G401 (cell line): ENCODE measurements around the gene PPP2R5C. TPM values are rescaled to one million over a fixed set of nuclear protein-coding genes. Genes with fewer than 3 reads are reported as not detected.
"Not testable (repeated sequence)": the region's sequence is repeated elsewhere in the genome, so short reads cannot be mapped to it uniquely, and the experiment has no call there.

ENCODE experiments used
- DNase-seq: peaks from one replicate; pipeline ENCODE4 v3.0.0-alpha.2; 2015; ENCODE audit warnings: low spot score
- in situ Hi-C: cut with HindIII; loops from 2 replicates; pipeline ENCODE4 v1.10.0; 2016; ENCODE audit warnings: low sequenced_read_pairs, mixed read lengths
- total RNA-seq: library from RNA; depleted of rRNA; stranded (reverse); fragments of >200 nt; shearing (Covaris generic); gene quantifications from 2 replicates; pipeline ENCODE4 v1.2.3, GENCODE V29; 2014

Gene PPP2R5C
- total RNA-seq, 1 experiment from 2014 or later = 118 TPM

DNA sequence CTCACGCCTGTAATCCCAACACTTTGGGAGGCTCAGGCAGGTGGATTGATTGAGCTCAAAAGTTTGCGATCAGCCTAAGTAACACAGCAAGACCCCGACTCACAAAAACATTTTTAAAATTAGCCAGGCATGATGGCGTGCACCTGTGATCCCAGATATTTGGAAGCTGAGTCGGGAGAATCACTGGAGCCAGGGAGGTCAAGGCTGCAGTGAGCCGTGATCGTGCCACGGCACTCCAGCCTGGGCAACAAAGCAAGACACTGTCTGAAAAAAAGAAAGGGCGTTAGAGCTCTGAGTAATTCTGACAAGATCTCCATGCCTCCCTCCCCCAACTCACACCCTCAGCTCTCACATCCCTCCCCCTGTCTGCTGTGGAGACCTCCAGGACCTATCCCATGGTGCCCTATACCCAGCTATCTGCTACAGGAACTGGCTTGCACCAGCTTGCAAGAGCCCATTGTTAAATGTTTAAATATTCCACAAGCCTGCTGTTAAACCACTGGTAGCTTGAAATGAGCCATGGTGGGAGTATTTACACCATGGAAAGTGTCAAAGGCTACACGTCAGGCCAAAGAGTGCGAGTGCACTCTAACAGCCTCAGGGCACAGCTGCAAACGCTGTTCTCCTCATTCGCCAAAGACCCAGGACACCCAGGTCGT, 35.1 kb upstream of the PPP2R5C start:
- DNase-seq = no peak
- in situ Hi-C loops = no loop called here

GRCh38 chr14:101726954-101727302, 34.6 kb upstream of the PPP2R5C start:
- no peak for DNase-seq
- in situ Hi-C loops = no loop called here

GRCh38 chr14:101727611-101728366, 33.7 kb upstream of the PPP2R5C start:
- in situ Hi-C loops = no loop called here
- no peak for DNase-seq

DNA sequence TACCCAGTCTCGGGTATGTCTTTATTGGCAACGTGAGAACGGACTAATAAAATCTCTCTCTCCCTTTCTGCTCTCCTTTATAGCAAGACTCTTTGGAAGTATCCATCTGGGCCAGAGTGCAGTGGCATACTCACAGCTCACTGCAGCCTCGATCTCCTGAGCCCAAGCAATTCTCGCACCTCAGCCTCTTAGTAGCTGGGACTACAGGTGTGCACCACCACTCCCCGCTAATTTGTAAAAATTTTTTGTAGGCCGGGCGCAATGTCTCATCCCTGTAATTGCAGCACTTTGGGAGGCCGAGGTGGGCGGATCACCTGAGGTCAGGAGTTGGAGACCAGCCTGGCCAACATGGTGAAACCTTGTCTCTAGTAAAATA, 33.2 kb upstream of the PPP2R5C start:
- in situ Hi-C loops = no loop called here
- DNase-seq = no peak

DNA sequence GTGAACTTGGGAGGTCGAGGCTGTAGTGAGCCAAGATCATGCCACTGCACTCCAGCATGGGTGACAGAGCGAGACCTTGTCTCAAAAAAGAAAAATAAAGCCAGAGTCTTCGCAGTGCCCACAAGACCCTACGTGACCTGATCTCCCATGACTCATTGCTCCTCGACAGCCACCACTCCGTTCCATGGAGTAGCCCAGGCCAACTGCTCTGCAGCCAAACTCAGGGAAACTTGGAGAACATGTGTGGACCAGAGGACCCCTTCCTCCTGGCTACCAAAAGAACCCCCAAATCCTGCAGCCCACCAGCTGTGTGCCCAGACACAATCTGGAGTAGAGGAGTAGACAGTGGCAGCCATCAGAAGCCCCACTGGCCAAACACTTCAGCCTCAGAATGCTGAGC, 32.1 kb upstream of the PPP2R5C start:
- in situ Hi-C loops = no loop called here
- no peak for DNase-seq

DNA sequence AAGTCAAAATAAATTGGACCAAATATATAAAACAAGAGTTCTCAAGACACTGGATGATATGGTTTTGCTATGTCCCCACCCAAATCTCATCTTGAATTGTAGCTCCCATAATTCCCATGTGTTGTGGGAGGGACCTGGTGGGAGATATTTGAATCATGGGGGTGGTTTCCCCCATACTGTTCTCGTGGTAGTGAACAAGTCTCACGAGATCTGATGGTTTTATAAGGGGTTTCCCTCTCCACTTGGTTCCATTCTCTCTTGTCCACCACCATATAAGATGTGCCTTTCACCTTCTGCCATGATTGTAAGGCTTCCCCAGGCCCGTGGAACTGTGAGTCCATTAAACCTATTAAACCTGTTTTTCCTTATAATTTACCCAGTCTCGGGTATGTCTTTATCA, 31.4 kb upstream of the PPP2R5C start:
- DNase-seq, in situ Hi-C loops: not testable (repeated sequence)

DNA sequence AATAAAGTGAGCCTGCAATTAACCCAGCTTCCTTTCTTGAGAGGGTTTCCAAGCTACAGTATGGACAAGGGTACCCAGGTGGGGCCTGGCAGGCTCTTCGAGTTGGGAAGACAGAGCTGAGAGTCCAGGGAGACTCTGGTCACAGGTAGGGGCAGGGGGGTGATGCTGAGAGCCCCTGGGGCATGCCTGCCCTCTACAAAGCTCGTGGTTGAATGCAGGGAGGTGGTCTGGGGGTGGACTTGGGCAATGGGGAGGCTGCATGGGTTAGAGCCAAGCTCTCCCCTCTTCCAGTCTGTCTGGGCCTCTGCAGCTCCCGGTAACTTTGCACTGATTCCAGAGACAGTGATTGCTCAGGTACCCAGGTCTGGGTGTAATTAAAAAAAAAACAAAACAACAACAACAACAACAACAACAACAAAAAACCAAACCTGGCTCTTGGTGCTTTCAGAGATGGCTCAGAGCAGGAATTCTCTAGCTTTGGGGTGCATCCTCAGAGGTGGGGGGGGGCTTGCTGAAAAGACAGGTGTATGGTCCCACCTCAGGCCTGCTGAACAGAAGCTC, 30.8 kb upstream of the PPP2R5C start:
- DNase-seq = no peak
- in situ Hi-C loops = no loop called here

DNA sequence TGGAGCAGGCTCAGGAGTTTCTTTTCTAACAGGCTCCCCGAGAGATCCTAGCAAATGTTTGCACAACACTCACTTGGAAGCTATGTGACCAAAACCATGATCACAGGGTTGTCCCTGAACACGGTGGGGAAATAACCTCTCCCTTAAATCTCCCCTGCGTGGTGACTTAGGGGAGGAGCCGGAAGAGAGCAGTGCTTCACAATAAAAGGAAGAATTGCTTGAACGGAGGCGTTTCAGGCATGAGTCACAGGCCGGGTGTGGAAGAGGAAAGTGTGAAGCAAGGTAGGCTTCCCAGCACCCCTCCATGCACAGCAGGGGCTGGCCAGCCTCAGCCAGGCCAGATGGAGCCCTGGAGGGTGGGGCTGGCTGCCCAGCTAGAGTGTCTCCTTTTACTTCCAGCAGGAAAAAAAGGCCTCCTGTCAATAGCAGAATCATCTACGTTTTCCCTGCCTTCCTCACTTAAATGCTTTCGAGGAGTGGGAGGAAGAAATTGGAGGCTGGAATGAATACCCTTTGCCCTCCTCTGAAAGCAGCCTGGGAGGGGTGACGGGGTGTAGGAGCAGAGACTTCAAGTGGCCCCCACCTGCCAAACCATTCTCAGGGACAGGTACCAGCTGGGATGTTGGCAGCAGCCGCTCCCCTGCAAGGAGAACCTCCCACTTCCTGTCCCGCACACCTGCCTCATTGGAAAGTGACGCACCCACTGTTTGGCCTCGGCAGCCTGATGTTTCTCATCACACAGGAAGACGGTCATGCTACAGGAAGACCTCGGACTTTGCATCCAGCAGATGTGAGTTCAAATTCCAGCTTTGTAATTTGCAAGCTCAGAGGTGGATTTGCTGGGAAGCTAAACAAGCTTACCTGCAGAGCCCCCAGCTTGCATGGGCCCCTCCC, 30.1 kb upstream of the PPP2R5C start:
- DNase-seq = peak; percentile 86
- in situ Hi-C loops = no loop called here

- in situ Hi-C loops = no loop called here
- no peak for DNase-seq
Observed at GRCh38 chr14:101732118-101732517, 29.4 kb upstream of the PPP2R5C start.

- in situ Hi-C loops = no loop called here
- no peak for DNase-seq
Observed at GRCh38 chr14:101733211-101733610, 28.3 kb upstream of the PPP2R5C start.

DNA sequence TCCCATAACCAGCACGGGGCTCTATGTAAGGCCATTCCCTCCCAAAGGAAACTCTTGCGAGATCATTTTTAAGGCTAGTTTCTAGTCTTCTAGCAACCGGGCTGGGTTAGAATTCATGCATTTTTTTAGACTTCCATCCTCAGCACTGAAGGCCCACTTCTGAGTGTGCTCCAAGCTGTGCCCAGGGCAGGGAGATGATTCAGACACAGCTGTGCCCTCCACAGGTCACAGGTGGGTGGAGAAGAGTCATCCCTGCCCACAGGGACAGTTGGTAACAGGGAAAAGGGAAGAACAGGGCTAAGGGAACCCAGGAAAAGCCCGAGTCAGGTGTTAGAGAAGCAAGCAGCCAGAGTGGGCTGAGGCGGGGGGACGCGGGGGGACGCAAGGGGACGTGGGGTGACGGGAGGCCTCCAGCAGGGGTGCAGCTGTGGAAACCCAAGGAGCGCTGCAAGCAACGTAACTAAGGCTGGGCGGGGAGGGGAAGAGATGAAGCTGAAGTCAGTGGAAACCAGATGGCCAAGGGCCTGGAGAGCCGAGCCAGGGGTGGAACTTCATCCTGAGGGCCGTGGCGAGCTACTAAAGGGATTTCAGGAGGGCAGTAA, 27.2 kb upstream of the PPP2R5C start:
- no peak for DNase-seq
- in situ Hi-C loops = no loop called here

- in situ Hi-C loops = no loop called here
Observed at GRCh38 chr14:101735453-101735852, 26.1 kb upstream of the PPP2R5C start.

GRCh38 chr14:101736071-101736470, 25.4 kb upstream of the PPP2R5C start:
- DNase-seq = no peak
- in situ Hi-C loops = no loop called here

More at GRCh38 chr14:101735453-101735852, 26.1 kb upstream of the PPP2R5C start:
- DNase-seq = no peak

DNA sequence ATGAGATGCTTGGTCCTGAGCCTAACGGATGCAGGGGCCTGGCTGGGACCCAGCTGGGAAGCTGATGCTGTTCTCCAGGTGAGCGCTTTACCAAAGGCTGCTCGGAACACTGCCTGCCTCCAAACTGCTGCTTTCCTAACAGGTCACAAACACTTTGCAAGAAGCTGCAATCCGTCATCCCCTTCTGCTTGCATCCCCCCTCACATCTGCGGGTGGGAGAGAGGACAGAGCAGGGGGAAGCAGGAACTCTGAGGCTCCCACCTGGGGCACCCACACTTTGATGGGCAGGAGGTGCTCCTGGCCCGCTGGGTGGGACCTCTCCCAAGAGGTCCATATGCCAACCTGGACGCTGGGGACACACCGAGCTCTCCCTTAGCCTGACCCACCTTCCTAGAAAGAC, 24.9 kb upstream of the PPP2R5C start:
- DNase-seq = no peak
- in situ Hi-C loops = no loop called here

DNA sequence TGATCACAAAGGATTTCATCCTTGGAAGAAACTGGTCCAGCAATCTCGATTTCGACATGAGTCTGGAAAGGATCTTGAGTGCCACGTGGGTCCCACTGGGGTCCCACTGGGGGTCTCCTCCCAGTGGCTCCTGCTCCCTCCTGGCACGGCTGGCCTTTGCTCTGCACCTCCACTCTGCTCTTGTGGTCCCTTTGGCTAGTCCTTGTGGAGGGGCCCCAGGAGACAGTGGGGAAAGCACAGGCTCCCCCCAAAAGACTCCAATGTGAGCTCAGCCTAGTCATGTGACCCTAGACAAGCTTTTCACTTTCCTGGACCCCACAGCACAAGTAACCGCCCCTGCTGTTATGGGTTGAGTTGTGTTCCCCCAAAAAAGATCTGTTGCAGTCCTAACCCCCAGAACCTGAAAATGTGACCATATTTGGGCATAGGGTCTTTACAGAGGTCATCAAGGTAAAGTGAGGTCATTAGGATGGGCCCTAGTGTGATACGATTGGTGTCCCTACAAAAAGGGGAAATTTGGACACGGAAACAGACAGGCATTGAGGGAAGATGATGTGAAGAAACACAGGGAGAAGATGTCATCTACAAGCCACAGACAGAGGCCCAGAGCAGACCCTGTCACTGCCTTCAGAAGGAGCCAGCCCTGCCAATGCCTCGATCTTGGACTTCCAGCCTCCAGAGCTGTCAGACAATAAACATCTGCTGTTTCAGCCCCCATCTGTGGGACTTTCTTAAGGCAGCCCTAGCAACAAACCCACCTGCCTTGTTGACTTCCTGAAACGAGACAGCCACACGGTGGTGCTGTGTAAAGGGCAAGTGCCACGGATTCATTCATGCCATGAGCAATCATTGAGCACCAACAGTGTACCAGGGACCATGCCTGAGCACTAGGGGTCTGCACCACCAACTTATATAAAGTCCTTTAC, 23.8 kb upstream of the PPP2R5C start:
- in situ Hi-C loops = no loop called here

GRCh38 chr14:101738703-101739320, 22.7 kb upstream of the PPP2R5C start:
- peak; percentile 76 for DNase-seq
- in situ Hi-C loops = no loop called here

More for the DNA sequence above, 23.8 kb upstream of the PPP2R5C start:
- DNase-seq = no peak

DNA sequence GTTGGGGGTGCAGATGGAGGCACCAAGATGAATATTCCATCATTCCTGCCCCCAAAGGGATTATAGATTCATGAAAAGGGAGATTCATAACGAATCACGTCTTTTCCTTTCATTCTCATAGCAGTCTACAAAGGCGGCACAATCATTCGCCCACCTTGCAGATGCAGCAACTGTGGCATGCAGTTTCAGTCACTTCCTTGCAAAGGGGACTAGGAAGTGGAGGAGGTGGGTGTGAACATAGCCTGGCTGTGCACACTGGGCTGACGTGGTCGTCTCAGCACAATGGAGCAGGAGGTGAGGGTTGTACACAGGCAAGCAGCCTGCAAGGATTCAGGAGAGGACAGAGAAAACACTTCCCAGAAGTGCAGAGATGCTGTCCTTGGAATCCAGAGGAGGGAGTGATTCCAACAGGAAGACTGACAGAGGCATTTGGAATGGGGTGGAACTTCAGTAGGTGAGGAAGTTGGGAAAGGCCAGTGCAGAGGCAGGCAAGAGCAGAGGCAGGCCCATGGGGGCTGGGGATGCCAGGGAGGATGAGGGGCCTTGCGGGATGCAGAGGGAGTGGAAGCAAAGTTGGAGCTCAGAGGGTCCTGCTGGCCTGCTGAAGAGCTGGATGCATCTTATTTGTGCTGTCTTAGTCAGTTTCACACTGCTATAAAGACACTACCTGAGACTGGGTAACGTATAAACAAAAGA, 21.9 kb upstream of the PPP2R5C start:
- no peak for DNase-seq
- in situ Hi-C loops = no loop called here
